SU-DHL-6 (cell line): ENCODE data around the gene KIRREL1.

ENCODE experiments used
- H2AFZ ChIP-seq: fragments of 200-600 bp; sonication (generic); 2 replicates; pipeline ENCODE4 v1.6.1; 2014; ENCODE audit warnings: low read depth, mild to moderate bottlenecking, moderate library complexity, mixed read lengths, antibody characterized with exemption, low read length; ENCODE audit not compliant: severe bottlenecking
- H3F3A ChIP-seq: fragments of 200-600 bp; shearing (Covaris generic); 2 replicates; pipeline ENCODE4 v1.6.0; 2016; ENCODE audit warnings: antibody characterized with exemption, mild to moderate bottlenecking; ENCODE audit not compliant: insufficient read depth
- H3K27ac ChIP-seq: fragments of 200-600 bp; sonication (generic); 2 replicates; pipeline ENCODE4 v1.5.1; 2016; ENCODE audit warnings: low read depth, mild to moderate bottlenecking, low read length, moderate library complexity, mixed read lengths
- H3K27me3 ChIP-seq: fragments of 200-600 bp; sonication (generic), shearing (Covaris generic); 2 replicates; pipeline ENCODE4 v1.6.0; 2014; ENCODE audit warnings: mild to moderate bottlenecking, low read length
- H3K36me3 ChIP-seq: fragments of 200-600 bp; sonication (generic); 2 replicates; pipeline ENCODE4 v1.6.1; 2014; ENCODE audit warnings: mild to moderate bottlenecking, low read length, mixed read lengths
- H3K4me2 ChIP-seq: fragments of 300-600, 200-600 bp; shearing (Covaris generic), sonication (generic); 2 replicates; pipeline ENCODE4 v1.6.0; 2014; ENCODE audit warnings: low read length, low read depth, mild to moderate bottlenecking; ENCODE audit not compliant: poor library complexity, severe bottlenecking
- H3K4me3 ChIP-seq: fragments of 200-600 bp; sonication (generic); 2 replicates; pipeline ENCODE4 v1.5.1; 2014; ENCODE audit warnings: antibody characterized with exemption, low read length, mild to moderate bottlenecking, mixed read lengths; ENCODE audit not compliant: insufficient read depth, poor library complexity, severe bottlenecking
- H3K79me2 ChIP-seq: fragments of 200-600 bp; sonication (generic); 2 replicates; pipeline ENCODE4 v1.6.1; 2014; ENCODE audit warnings: mild to moderate bottlenecking, low read length, moderate library complexity; ENCODE audit not compliant: insufficient read depth
- H3K9ac ChIP-seq: fragments of 200-600 bp; sonication (generic); 2 replicates; pipeline ENCODE4 v1.7.0; 2014; ENCODE audit warnings: mild to moderate bottlenecking, low read length
- H3K9me2 ChIP-seq: fragments of 200-600 bp; sonication (generic); replicated peaks from 2 replicates; pipeline ENCODE4 v1.6.1; 2014; ENCODE audit warnings: low read length; ENCODE audit not compliant: insufficient read depth
- H3K9me3 ChIP-seq: fragments of 200-600 bp; sonication (generic); 2 replicates; pipeline ENCODE4 v1.6.1; 2014; ENCODE audit warnings: low read length, mixed read lengths; ENCODE audit not compliant: insufficient read depth
- H4K20me1 ChIP-seq: fragments of 200-600 bp; sonication (generic); 2 replicates; pipeline ENCODE4 v1.6.1; 2014; ENCODE audit warnings: low read depth, mild to moderate bottlenecking, antibody characterized with exemption, low read length, moderate library complexity, mixed read lengths
- CTCF ChIP-seq: fragments of 200-600 bp; sonication (generic); IDR thresholded peaks from one replicate; pipeline ENCODE4 v1.5.1; 2017; ENCODE audit warnings: antibody characterized with exemption, mild to moderate bottlenecking, low read length, moderate library complexity; ENCODE audit not compliant: insufficient read depth, poor library complexity, severe bottlenecking
- EZH2phosphoT487 ChIP-seq: fragments of 200-600 bp; sonication (generic), shearing (Covaris generic); conservative IDR thresholded peaks from 2 replicates; pipeline ENCODE4 v1.6.1; 2018; ENCODE audit warnings: mild to moderate bottlenecking, antibody characterized with exemption, low read length, moderate library complexity, mixed read lengths

Gene KIRREL1

DNA sequence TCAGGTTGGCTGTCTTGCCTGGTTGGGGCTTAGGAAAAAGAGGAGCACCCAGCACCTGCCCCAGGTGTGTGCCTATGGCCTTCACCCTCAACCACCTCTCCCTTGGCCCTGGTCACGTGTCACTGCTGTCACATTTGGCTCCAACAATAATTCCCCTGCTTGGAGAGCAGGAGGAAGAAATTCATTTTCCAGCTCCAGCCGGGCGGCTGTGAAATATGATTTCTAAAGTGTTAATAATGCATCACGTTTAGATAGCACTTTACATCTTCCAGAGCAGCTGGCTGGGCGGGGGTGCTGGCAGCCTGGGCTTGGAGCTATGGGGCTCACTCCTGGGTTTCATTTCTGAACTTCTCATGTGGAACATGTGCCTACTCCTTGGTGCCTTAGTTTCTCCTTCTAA is 63.1 kb downstream of the KIRREL1 start:
- Histone ChIP-seq H3K79me2 (no peaks in the 10 kb centered on the region), H3K9me2 (no peaks in the 10 kb centered on the region), H3K4me2 (no peak overlapping the region), H3K9ac (no peak overlapping the region), H3F3A (no peaks in the 10 kb centered on the region), H3K27ac (no peak overlapping the region), H3K9me3 (no peaks in the 10 kb centered on the region), H3K27me3 (no peaks in the 10 kb centered on the region), H2AFZ (no peak overlapping the region), H3K4me3 (no peak overlapping the region), H4K20me1 (no peaks in the 10 kb centered on the region), H3K36me3 (no peaks in the 10 kb centered on the region)
- no peak for TF ChIP-seq CTCF
- no peak for TF ChIP-seq EZH2phosphoT487

DNA sequence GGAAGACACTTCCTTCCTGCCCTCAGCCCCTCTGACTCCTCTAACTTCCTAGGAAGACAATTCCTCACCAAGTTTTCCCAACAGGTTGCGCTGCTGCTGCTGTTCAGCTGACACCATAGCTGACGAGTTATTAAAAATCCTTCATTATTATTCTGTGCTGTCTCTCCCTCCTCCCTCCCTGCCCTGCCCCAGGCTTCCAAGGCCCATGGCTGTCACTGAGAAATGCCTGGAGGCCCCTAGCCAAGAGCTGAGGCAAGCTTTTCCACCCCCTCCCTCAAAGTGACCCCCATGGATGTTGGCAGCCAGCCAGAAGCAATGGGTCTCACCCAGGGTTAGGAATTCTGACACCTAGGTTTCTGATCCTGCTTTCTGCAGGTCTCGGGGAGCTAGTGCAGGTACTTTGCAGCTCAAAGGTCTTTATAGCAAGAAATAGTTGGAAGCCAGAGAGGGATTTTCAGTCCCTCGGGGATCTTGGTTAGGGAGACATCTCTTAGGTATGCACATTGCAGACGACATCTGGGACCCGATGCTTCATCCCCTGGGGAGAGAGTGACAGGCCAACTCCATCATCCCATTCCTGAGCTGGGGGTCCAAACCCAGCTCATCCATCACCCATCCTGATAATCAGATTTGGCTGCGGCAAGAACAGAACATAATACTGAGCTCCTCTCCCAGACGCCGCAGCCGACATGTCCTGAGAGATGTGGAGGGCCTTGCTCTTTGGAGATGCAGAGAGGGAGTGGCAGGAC is 65.0 kb downstream of the KIRREL1 start:
- Histone ChIP-seq H3K36me3 (no peaks in the 10 kb centered on the region), H3K27me3 (no peaks in the 10 kb centered on the region), H3K9me2 (no peaks in the 10 kb centered on the region), H3K4me3 (no peak overlapping the region), H3K27ac (no peak overlapping the region), H3K9ac (no peak overlapping the region), H3K79me2 (no peaks in the 10 kb centered on the region), H3K9me3 (no peaks in the 10 kb centered on the region), H3K4me2 (no peak overlapping the region), H4K20me1 (no peaks in the 10 kb centered on the region), H3F3A (no peaks in the 10 kb centered on the region), H2AFZ (no peak overlapping the region)
- TF ChIP-seq EZH2phosphoT487 (no peak), CTCF (no peak)

DNA sequence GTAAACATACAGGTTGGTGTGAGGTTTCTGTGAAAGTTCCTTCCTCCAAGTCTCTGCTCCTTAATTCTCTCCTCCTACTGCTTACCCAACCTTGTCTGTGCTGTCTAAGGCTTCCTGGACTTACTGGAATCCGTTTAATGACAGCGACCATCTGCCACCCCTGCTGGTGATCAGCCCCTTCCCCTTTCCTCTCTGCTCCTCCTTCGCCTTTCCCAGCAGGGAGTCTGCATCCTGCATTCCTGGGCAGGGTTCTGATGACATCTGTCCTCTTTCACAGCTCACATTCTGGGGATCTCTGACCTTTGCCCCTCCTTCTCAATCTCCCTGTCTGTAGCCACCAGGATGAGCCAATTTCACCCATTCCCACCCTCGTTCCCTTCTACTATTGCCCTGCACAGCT is 66.5 kb downstream of the KIRREL1 start:
- no peaks in the 10 kb centered on the region for H3K9me3 ChIP-seq

More for the DNA sequence above, 66.5 kb downstream of the KIRREL1 start:
- TF ChIP-seq CTCF (no peak), EZH2phosphoT487 (no peak)
- H3K4me2 ChIP-seq = no peak overlapping the region
- H3F3A ChIP-seq = no peaks in the 10 kb centered on the region
- no peak overlapping the region for H3K9ac ChIP-seq
- H3K36me3 ChIP-seq = no peaks in the 10 kb centered on the region
- no peaks in the 10 kb centered on the region for H3K9me2 ChIP-seq
- H3K79me2 ChIP-seq = no peaks in the 10 kb centered on the region
- H3K27ac ChIP-seq = no peak overlapping the region
- H2AFZ ChIP-seq = no peak overlapping the region
- no peaks in the 10 kb centered on the region for H3K27me3 ChIP-seq
- no peaks in the 10 kb centered on the region for H4K20me1 ChIP-seq
- no peak overlapping the region for H3K4me3 ChIP-seq
